ENCODE data around the gene CCDC124.

CCDC124 gene

GRCh38 chr19:17953316-17953801 is 20.5 kb downstream of the CCDC124 start:
- DNase-seq (ENCODE audit: low read depth): no peak

GRCh38 chr19:17953869-17954268 is 21.1 kb downstream of the CCDC124 start:
- no peak for DNase-seq (ENCODE audit: low read depth)

- no peak for DNase-seq (ENCODE audit: low read depth)
These were observed 21.6 kb downstream of the CCDC124 start for GRCh38 chr19:17954401-17954800.

- DNase-seq (ENCODE audit: low read depth): no peak
These were observed 24.5 kb downstream of the CCDC124 start for GRCh38 chr19:17957149-17957849.

DNA sequence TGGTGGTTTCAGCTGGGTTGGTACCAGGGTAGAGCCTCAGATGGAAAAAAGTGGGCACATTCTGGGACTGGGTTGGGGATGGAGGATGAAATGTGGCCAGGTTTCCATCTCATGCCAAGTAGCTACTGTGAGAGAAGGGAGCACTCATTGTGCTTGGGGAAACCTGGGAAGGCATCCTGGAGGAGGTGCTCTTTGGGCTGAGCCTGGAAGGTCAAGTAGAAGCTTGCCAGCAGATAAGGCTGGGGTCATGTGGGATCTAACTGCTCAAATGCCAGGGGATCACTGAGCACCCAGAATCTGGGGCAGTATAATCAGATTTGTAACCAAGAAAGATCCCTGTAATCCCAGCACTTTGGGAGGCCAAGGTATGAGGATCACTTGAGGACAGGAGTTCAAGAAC is 25.1 kb downstream of the CCDC124 start:
- DNase-seq (ENCODE audit: low read depth): no peak

GRCh38 chr19:17963936-17964691 is 31.3 kb downstream of the CCDC124 start:
- no peak for DNase-seq (ENCODE audit: low read depth)

DNA sequence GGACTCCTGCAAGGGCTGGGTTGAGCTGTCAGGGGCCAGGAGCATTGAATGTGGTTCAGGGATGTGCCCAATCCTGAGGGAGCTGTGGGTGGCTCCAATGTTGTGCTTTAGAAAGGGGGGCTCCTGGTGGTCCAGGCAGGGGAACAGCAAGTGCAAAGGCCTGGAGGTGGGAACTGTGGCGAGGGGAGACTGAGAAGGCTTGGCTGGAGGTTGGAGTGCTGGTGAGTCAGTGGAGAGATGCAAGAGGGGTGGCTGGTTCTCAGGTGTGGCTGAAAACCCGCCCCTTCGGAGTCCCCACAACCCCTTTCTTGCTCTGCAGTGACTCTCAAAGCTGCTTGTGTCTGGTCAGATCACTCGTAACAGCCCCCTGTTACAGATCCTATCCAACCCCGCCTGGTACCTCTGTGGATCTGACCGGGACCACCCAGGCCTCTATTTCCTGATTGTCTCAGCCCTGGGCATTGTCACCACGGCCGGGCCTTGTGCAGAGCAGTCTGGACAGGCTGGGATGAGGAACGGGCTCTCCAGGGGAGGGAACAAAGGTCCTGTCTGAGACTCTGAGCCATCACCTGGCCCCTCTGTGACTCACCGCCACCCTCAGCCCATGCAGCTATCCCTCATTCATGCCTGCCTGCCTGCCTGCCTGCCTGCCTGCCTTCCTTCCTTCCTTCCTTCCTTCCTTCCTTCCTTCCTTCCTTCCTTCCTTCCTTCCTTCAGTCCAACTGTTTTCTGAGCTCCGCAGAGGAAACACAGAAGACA is 32.7 kb downstream of the CCDC124 start:
- no peak for DNase-seq (ENCODE audit: low read depth)

DNA sequence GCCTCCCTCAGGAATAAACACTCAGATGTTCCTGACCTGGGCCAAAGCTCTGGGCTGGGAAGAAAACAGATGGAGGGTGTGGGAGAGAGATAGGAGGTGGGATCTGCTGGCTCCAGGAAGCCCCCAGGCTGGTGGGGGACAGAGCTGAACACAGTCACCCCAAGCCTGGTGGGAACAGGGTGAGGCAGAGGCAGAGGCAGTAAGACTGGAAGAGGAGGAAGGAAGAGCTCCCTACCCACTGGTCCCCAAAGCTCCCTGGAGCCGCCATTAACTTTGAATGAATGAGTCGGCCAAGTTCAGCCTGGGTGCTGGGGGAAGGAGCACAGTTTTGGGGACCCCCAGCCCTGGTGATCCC is 33.3 kb downstream of the CCDC124 start:
- no peak for DNase-seq (ENCODE audit: low read depth)

- DNase-seq (ENCODE audit: low read depth): no peak
These were observed 33.9 kb downstream of the CCDC124 start, which contains the start of gene KCNN1 for GRCh38 chr19:17966550-17967256. KCNN1 (plus strand) TSS chr19:17967107; CDS start chr19:17973889, 6,782 bp downstream.

DNA sequence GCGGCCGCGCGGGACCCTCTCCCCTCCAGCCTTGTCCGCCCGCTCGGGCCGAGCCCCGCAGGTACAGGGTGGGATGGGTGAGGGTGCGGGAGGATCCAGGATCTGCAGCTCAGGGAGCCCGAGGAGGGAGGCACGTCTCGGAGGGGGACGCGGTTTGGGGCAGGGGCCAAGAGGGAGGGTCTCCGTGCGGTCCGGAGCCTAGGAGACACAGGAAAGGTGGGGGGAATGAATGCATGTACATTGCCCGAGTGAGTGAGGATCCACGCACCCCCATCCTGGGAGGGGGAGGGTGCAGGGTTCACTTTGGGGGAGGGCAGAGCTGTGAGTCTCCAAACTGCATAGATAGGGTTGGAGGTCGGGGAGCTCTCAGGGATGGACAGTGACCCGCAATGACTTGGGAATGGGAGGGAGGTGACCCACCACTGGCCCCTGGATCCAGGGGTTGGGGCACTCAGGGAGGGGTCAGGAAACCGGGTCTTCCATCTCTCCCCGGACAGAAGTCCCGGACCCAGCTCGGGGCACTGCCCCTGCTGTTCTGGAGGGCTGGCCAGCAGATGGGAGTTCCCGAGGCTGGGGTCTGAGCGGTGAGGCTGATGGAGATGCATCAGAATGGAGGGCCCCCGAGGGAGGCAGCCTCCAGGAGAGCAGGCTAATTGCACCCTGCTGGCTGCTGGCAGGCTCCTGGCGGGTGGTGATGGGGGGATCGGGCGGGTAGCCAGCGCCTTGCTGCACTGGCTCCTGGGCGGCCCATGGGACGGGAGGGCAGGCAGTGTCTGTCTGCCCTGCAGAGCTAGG is 34.6 kb downstream of the CCDC124 start:
- DNase-seq (ENCODE audit: low read depth): no peak

GRCh38 chr19:17968362-17968761 is 35.5 kb downstream of the CCDC124 start:
- no peak for DNase-seq (ENCODE audit: low read depth)

GRCh38 chr19:17969096-17969792 is 36.4 kb downstream of the CCDC124 start:
- DNase-seq (ENCODE audit: low read depth): no peak

DNA sequence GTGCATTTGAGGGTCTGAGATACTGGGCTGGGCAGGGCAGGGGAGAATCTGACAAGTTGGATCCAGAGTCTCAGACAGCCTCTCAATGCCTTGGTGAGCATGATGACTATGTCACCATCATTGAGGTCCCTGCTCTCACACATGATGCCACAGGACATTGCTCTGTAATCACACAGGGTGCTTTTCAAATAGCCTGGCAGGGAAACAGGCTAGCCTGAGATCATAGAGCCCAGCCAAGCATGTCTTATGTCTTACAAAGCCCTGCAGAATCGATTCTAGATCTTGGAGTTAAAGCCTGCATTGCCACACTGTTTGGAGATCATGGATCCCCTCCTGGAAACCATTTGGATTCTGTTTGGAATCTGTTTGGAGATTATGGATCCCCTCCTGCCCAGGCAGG is 39.4 kb downstream of the CCDC124 start:
- DNase-seq (ENCODE audit: low read depth): no peak

DNA sequence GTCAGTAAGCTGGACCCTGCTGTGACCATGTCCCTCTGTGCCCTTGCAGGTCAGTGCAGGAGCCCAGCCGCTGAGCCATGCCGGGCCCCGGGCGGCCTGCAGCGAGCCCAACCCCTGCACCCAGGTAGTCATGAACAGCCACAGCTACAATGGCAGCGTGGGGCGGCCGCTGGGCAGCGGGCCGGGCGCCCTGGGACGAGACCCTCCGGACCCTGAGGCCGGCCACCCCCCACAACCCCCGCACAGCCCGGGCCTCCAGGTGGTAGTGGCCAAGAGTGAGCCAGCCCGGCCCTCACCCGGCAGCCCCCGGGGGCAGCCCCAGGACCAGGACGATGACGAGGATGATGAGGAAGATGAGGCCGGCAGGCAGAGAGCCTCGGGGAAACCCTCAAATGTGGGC is 40.9 kb downstream of the CCDC124 start:
- no peak for DNase-seq (ENCODE audit: low read depth)

- DNase-seq (ENCODE audit: low read depth): no peak
These were observed 41.7 kb downstream of the CCDC124 start for GRCh38 chr19:17974551-17974950.

- no peak for DNase-seq (ENCODE audit: low read depth)
These were observed 42.2 kb downstream of the CCDC124 start for GRCh38 chr19:17975032-17975431.

- no peak for DNase-seq (ENCODE audit: low read depth)
These were observed 44.2 kb downstream of the CCDC124 start for GRCh38 chr19:17977021-17977420.

GRCh38 chr19:17977488-17977887 is 44.7 kb downstream of the CCDC124 start:
- no peak for DNase-seq (ENCODE audit: low read depth)

- no peak for DNase-seq (ENCODE audit: low read depth)
These were observed 48.8 kb downstream of the CCDC124 start for GRCh38 chr19:17981611-17982010.

GRCh38 chr19:17982430-17982829 is 49.6 kb downstream of the CCDC124 start:
- DNase-seq (ENCODE audit: low read depth): no peak
